IMR-90 (cell line): Measurements from ENCODE around the gene ZSWIM8. TPM values are rescaled to one million over a fixed set of nuclear protein-coding genes. Genes with fewer than 3 reads are reported as not detected.

Experiments used
- ATAC-seq: fragments of 200-7000 bp; cut with Tn5 transposase; 2 replicates; pipeline ENCODE4 v1.9.1; 2020; ENCODE audit warnings: low read depth, mild to moderate bottlenecking, moderate library complexity
- BruUV-seq: library from RNA; stranded (reverse); fragments of 400-500 nt; replicated peaks from 2 replicates; lab custom pipeline; 2021; lab: Mats Ljungman, UMichigan
- CTCF ChIA-PET: fragments of 300-600 bp; formaldehyde crosslinking; extraction: SDS; loops from one replicate; lab custom pipeline; 2021; ENCODE audit warnings: antibody characterized with exemption; lab: Yijun Ruan, JAX
- POLR2A ChIA-PET: fragments of 300-600 bp; sonication (Branson Sonifier 250); formaldehyde crosslinking; loops from one replicate; lab custom pipeline; 2022; ENCODE audit warnings: antibody characterized with exemption; ENCODE audit not compliant: unreplicated experiment; lab: Charles Lee
- DNase-seq: peaks from one replicate; pipeline ENCODE4 v3.0.0; 2013
- H2AFZ ChIP-seq: replicated peaks from 2 replicates; pipeline ENCODE3; 2013; ENCODE audit warnings: low read length, mild to moderate bottlenecking; ENCODE audit not compliant: poor library complexity
- H2AK5ac ChIP-seq: 2 replicates; pipeline ENCODE4 v1.6.1; 2013; ENCODE audit warnings: low read depth, low read length, inconsistent platforms
- H2AK9ac ChIP-seq: replicated peaks from 2 replicates; pipeline ENCODE3; 2013; ENCODE audit warnings: mild to moderate bottlenecking, low read depth, low read length, moderate library complexity; ENCODE audit not compliant: poor library complexity
- H2BK120ac ChIP-seq: 2 replicates; pipeline ENCODE4 v1.6.1; 2013; ENCODE audit warnings: low read depth, low read length, inconsistent platforms
- H2BK15ac ChIP-seq: 3 replicates; pipeline ENCODE4 v1.6.1; 2013; ENCODE audit warnings: low read depth, low read length, inconsistent platforms
- H2BK20ac ChIP-seq: 2 replicates; pipeline ENCODE4 v1.6.1; 2013; ENCODE audit warnings: low read depth, mild to moderate bottlenecking, inconsistent platforms, low read length, moderate library complexity
- H2BK5ac ChIP-seq: 2 replicates; pipeline ENCODE4 v1.6.1; 2013; ENCODE audit warnings: mild to moderate bottlenecking, low read depth, low read length, inconsistent platforms; ENCODE audit not compliant: poor library complexity, severe bottlenecking
- H3K14ac ChIP-seq: replicated peaks from 2 replicates; pipeline ENCODE4 v1.6.1; 2013; ENCODE audit warnings: low read depth, low read length, inconsistent platforms
- H3K18ac ChIP-seq: 2 replicates; pipeline ENCODE4 v1.6.1; 2013; ENCODE audit warnings: low read depth, low read length, control low read depth
- H3K23ac ChIP-seq: 2 replicates; pipeline ENCODE4 v1.6.1; 2013; ENCODE audit warnings: low read depth, low read length, inconsistent platforms
- H3K27ac ChIP-seq: 2 replicates; pipeline ENCODE4 v1.5.1; 2013; ENCODE audit warnings: mild to moderate bottlenecking, control low read depth, low read length; ENCODE audit not compliant: insufficient read depth
- H3K27me3 ChIP-seq: 2 replicates; pipeline ENCODE4 v1.6.1; 2013; ENCODE audit warnings: low read length; ENCODE audit not compliant: control insufficient read depth, insufficient read depth
- H3K36me3 ChIP-seq: 2 replicates; pipeline ENCODE4 v1.6.1; 2013; ENCODE audit warnings: low read length, mixed read lengths; ENCODE audit not compliant: control insufficient read depth, insufficient read depth
- H3K4ac ChIP-seq: 2 replicates; pipeline ENCODE4 v1.6.1; 2013; ENCODE audit warnings: low read depth, low read length, inconsistent platforms
- H3K4me1 ChIP-seq: 2 replicates; pipeline ENCODE4 v1.6.1; 2013; ENCODE audit warnings: low read length, mixed read lengths; ENCODE audit not compliant: control insufficient read depth, insufficient read depth
- H3K4me2 ChIP-seq: 2 replicates; pipeline ENCODE4 v1.6.1; 2013; ENCODE audit warnings: low read depth, mild to moderate bottlenecking, control low read depth, low read length, moderate library complexity
- H3K4me3 ChIP-seq: 2 replicates; pipeline ENCODE4 v1.5.1; 2013; ENCODE audit warnings: low read depth, mild to moderate bottlenecking, control low read depth, low read length, moderate library complexity; ENCODE audit not compliant: insufficient read depth
- H3K56ac ChIP-seq: 2 replicates; pipeline ENCODE4 v1.6.1; 2013; ENCODE audit warnings: low read length, inconsistent platforms; ENCODE audit not compliant: insufficient read depth; ENCODE audit errors: extremely low read depth
- H3K79me1 ChIP-seq, 2 experiments: 2 replicates each; pipeline ENCODE4 v1.6.1; 2013; ENCODE audit warnings: low read length in 2 of 2, inconsistent platforms in 1 of 2, low read depth in 1 of 2
- H3K9ac ChIP-seq: 2 replicates; pipeline ENCODE4 v1.6.1; 2013; ENCODE audit warnings: low read depth, low read length, control low read depth
- H3K9me1 ChIP-seq: 2 replicates; pipeline ENCODE4 v1.6.1; 2013; ENCODE audit warnings: low read length, inconsistent platforms; ENCODE audit not compliant: insufficient read depth
- H3K9me3 ChIP-seq: 2 replicates; pipeline ENCODE4 v1.6.1; 2013; ENCODE audit warnings: low read length; ENCODE audit not compliant: control insufficient read depth, insufficient read depth
- H4K20me1 ChIP-seq: 2 replicates; pipeline ENCODE4 v1.6.1; 2013; ENCODE audit warnings: low read length, inconsistent platforms; ENCODE audit not compliant: insufficient read depth
- H4K5ac ChIP-seq: 2 replicates; pipeline ENCODE4 v1.6.1; 2013; ENCODE audit warnings: mild to moderate bottlenecking, low read depth, low read length, control low read depth
- H4K8ac ChIP-seq, 2 experiments: 2 replicates each; pipeline ENCODE4 v1.6.1; 2013; ENCODE audit warnings: low read depth in 2 of 2, low read length in 2 of 2, control low read depth in 1 of 2, inconsistent platforms in 1 of 2
- H4K91ac ChIP-seq: 2 replicates; pipeline ENCODE4 v1.6.1; 2013; ENCODE audit warnings: low read depth, low read length, inconsistent platforms; ENCODE audit not compliant: insufficient read depth
- BHLHE40 ChIP-seq: fragments of 150-350 bp; IDR thresholded peaks from 2 replicates; pipeline ENCODE4 v1.6.1; 2016; ENCODE audit warnings: mild to moderate bottlenecking, low read depth, low read length
- CEBPB ChIP-seq: IDR thresholded peaks from 2 replicates; pipeline ENCODE4 v1.6.1; 2012; ENCODE audit warnings: low read depth, low read length, improper control_type of control experiment
- CHD1 ChIP-seq: IDR thresholded peaks from 2 replicates; pipeline ENCODE4 v1.6.1; 2012; ENCODE audit warnings: low read depth, low read length, improper control_type of control experiment
- FOS ChIP-seq: fragments of 150-350 bp; IDR thresholded peaks from 2 replicates; pipeline ENCODE4 v1.6.1; 2016; ENCODE audit warnings: low read depth, low read length
- MAFK ChIP-seq: IDR thresholded peaks from 2 replicates; pipeline ENCODE4 v1.6.1; 2012; ENCODE audit warnings: low read depth, low read length, improper control_type of control experiment
- MAZ ChIP-seq: IDR thresholded peaks from 2 replicates; pipeline ENCODE4 v1.6.1; 2012; ENCODE audit warnings: low read depth, mild to moderate bottlenecking, low read length, improper control_type of control experiment, moderate library complexity, borderline replicate concordance
- MXI1 ChIP-seq: IDR thresholded peaks from 2 replicates; pipeline ENCODE4 v1.6.1; 2012; ENCODE audit warnings: low read depth, mild to moderate bottlenecking, low read length, moderate library complexity, borderline replicate concordance
- NFE2L2 ChIP-seq: fragments of 150-350 bp; IDR thresholded peaks from 2 replicates; pipeline ENCODE4 v1.6.1; 2016; ENCODE audit warnings: low read depth, mild to moderate bottlenecking, low read length
- POLR2A ChIP-seq: IDR thresholded peaks from 2 replicates; pipeline ENCODE4 v1.6.1; 2012; ENCODE audit warnings: mild to moderate bottlenecking, low read depth, low read length
- RAD21 ChIP-seq: IDR thresholded peaks from 2 replicates; pipeline ENCODE4 v1.6.1; 2012; ENCODE audit warnings: low read length, improper control_type of control experiment
- RCOR1 ChIP-seq: IDR thresholded peaks from 2 replicates; pipeline ENCODE4 v1.6.1; 2012; ENCODE audit warnings: mild to moderate bottlenecking, low read length, improper control_type of control experiment; ENCODE audit not compliant: insufficient replicate concordance
- RFX5 ChIP-seq: IDR thresholded peaks from 2 replicates; pipeline ENCODE4 v1.8.0; 2012; ENCODE audit warnings: low read depth, mild to moderate bottlenecking, low read length, moderate library complexity
- SMC3 ChIP-seq: fragments of 150-350 bp; IDR thresholded peaks from 2 replicates; pipeline ENCODE4 v1.6.1; 2016; ENCODE audit warnings: low read depth, mild to moderate bottlenecking, antibody characterized with exemption, low read length, moderate library complexity
- WGBS, 2 experiments: methylation state at CpG; one replicate each; pipeline versions ENCODE4 v1.1.5 to v1.1.7; 2013; ENCODE audit warnings: missing lambda C conversion rate in 2 of 2; ENCODE audit not compliant: insufficient read length in 1 of 2; ENCODE audit errors: extremely low coverage in 2 of 2; 5-methylcytosine and 5-hydroxymethylcytosine counted together
- dilution Hi-C: fragments of 300-500 bp; cut with HindIII; formaldehyde crosslinking; loops from one replicate; pipeline ENCODE4 v1.14.3; 2018; ENCODE audit warnings: low sequenced_read_pairs; ENCODE audit not compliant: unreplicated experiment
- in situ Hi-C: fragments of 300-500 bp; cut with MboI; formaldehyde crosslinking; loops from 3 replicates; pipeline ENCODE4 v1.14.3; 2019; ENCODE audit warnings: low sequenced_read_pairs, inconsistent platforms, mixed read lengths
- intact Hi-C: fragments of 100-400 bp; cut with micrococcal nuclease; formaldehyde crosslinking; loops from 2 replicates; pipeline ENCODE4 v1.10.0; 2022
- polyA plus RNA-seq, 3 experiments: library from polyadenylated mRNA; depleted of rRNA; stranded (reverse); fragments of >200 nt; gene quantifications; 2 replicates each; pipeline ENCODE4 v1.2.3, GENCODE V29; 2012; ENCODE audit warnings: low replicate concordance in 1 of 3
- total RNA-seq: library from RNA; depleted of rRNA; stranded (reverse); fragments of >200 nt; gene quantifications from 2 replicates; pipeline ENCODE4 v1.2.3, GENCODE V29; 2012
- TF ChIP-seq, protein P1 (sequence below): fragments of 150-350 bp; IDR thresholded peaks from 2 replicates; pipeline ENCODE4 v1.6.1; 2016; ENCODE audit warnings: low read depth, mild to moderate bottlenecking, low read length, moderate library complexity, borderline replicate concordance
- TF ChIP-seq, protein P2 (sequence below): conservative IDR thresholded peaks from 2 replicates; pipeline ENCODE4 v1.5.1; 2012; ENCODE audit warnings: mild to moderate bottlenecking, low read depth, low read length, improper control_type of control experiment
- TF ChIP-seq, protein P3 (sequence below): fragments of 150-350 bp; IDR thresholded peaks from 2 replicates; pipeline ENCODE4 v1.6.1; 2017; ENCODE audit warnings: mild to moderate bottlenecking, antibody characterized with exemption, low read length, low read depth

Gene ZSWIM8
- total and polyA plus RNA-seq, 2 of the 4 experiments (the other 2 are of a cell fraction): 16.8 to 103 TPM

DNA sequence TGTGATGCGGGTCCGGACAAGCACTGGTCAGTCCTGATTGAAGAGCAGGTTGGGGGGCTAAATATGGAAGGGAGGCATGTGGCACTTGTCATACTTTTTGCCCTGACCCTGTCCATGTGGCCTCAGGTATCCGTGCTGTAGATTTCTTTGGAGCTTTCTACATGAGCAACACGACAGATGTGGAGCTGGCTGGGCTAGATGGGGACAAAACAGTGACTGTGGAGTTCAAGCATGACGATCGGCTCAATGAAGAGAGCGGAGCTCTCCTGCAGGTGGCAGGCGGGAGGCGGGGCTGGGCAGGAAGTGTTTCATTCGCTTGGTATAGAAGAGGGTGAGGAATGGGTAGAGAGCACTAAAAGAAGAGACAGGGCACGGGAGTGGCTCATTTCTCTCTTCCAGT is 16.5 kb upstream of the ZSWIM8 start:
- no peak overlapping the region for H4K5ac ChIP-seq
- TF ChIP-seq, protein P1, sequence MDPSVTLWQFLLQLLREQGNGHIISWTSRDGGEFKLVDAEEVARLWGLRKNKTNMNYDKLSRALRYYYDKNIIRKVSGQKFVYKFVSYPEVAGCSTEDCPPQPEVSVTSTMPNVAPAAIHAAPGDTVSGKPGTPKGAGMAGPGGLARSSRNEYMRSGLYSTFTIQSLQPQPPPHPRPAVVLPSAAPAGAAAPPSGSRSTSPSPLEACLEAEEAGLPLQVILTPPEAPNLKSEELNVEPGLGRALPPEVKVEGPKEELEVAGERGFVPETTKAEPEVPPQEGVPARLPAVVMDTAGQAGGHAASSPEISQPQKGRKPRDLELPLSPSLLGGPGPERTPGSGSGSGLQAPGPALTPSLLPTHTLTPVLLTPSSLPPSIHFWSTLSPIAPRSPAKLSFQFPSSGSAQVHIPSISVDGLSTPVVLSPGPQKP: no peak
- TF ChIP-seq NFE2L2 (no peak), RFX5 (no peak), RAD21 (no peak), BHLHE40 (no peak), CEBPB (no peak), SMC3 (no peak), RCOR1 (no peak), FOS (no peak), MXI1 (no peak), MAFK (no peak), MAZ (no peak), CHD1 (no peak), POLR2A (no peak)
- TF ChIP-seq, protein P2, sequence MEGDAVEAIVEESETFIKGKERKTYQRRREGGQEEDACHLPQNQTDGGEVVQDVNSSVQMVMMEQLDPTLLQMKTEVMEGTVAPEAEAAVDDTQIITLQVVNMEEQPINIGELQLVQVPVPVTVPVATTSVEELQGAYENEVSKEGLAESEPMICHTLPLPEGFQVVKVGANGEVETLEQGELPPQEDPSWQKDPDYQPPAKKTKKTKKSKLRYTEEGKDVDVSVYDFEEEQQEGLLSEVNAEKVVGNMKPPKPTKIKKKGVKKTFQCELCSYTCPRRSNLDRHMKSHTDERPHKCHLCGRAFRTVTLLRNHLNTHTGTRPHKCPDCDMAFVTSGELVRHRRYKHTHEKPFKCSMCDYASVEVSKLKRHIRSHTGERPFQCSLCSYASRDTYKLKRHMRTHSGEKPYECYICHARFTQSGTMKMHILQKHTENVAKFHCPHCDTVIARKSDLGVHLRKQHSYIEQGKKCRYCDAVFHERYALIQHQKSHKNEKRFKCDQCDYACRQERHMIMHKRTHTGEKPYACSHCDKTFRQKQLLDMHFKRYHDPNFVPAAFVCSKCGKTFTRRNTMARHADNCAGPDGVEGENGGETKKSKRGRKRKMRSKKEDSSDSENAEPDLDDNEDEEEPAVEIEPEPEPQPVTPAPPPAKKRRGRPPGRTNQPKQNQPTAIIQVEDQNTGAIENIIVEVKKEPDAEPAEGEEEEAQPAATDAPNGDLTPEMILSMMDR: no peak
- TF ChIP-seq, protein P3, sequence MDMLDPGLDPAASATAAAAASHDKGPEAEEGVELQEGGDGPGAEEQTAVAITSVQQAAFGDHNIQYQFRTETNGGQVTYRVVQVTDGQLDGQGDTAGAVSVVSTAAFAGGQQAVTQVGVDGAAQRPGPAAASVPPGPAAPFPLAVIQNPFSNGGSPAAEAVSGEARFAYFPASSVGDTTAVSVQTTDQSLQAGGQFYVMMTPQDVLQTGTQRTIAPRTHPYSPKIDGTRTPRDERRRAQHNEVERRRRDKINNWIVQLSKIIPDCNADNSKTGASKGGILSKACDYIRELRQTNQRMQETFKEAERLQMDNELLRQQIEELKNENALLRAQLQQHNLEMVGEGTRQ: no peak
- WGBS, 2 experiments: 77% methylated on average over 3 of the region's 11 CpGs; no CpG with 5 or more reads in 1 of the 2 experiments
- H4K20me1 ChIP-seq: peaks cover 9% of the 10 kb centered on the region; the same call in 1 of the 2 replicates
- H3K27me3 ChIP-seq: no peaks in the 10 kb centered on the region
- no peak overlapping the region for H2BK120ac ChIP-seq
- dilution Hi-C loops (no loop called here), in situ Hi-C loops (no loop called here), intact Hi-C loops (no loop called here)
- no peak overlapping the region for H2BK20ac ChIP-seq
- H3K23ac ChIP-seq: no peak overlapping the region
- no peak overlapping the region for H4K91ac ChIP-seq
- H3K4me3 ChIP-seq: no peak overlapping the region
- H3K9me3 ChIP-seq: no peaks in the 10 kb centered on the region
- H3K56ac ChIP-seq: no peak overlapping the region
- H2BK5ac ChIP-seq: no peak overlapping the region
- BruUV-seq: no TSS peak
- no peak overlapping the region for H3K14ac ChIP-seq
- H3K4me1 ChIP-seq: peaks cover 3% of the 10 kb centered on the region; the same call in 1 of the 2 replicates
- no peak overlapping the region for H3K27ac ChIP-seq
- H3K4ac ChIP-seq: no peak overlapping the region
- H3K36me3 ChIP-seq: peaks cover 66% of the 10 kb centered on the region
- CTCF ChIA-PET: no interaction called here
- H3K4me2 ChIP-seq: no peak overlapping the region
- H2AK5ac ChIP-seq: no peak overlapping the region
- no peak overlapping the region for H2AFZ ChIP-seq
- no peak for DNase-seq
- no peak for ATAC-seq
- H3K9me1 ChIP-seq: peaks cover 13% of the 10 kb centered on the region
- H3K79me1 ChIP-seq: peaks cover 20 to 61% of the 10 kb centered on the region in 2 experiments
- H3K9ac ChIP-seq: no peak overlapping the region
- H3K18ac ChIP-seq: no peak overlapping the region
- H2AK9ac ChIP-seq: no peak overlapping the region
- H4K8ac ChIP-seq: no peak overlapping the region
- no peak overlapping the region for H2BK15ac ChIP-seq
- POLR2A ChIA-PET: no interaction called here
